Measurements from ENCODE around the gene ZNF441.
A peak's percentile ranks its signal among the peaks of the same experiment; 100 is the strongest.

The ZNF441 gene

DNA sequence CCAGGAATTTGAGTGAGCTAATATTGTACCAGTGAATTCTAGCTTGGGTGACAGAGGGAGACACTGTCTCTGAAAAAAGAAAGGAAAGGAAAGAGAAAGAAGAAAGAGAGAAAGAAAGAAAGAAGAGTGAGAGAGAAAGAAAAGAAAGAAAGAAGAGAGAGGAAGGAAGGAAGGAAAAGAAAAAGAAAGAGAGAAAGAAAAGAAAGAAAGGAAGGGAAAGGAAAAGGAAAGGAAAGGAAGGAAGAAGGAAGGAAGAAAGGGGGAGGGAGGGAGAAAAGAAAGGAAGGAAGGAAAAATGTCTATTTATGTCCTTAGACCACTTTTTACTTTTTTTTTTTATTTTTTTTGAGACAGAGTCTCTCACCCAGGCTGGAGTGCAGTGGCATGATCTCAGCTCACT, 26.1 kb downstream of the ZNF441 start:
- H3K4me3 ChIP-seq (ENCODE audit: low read depth, low read length) = no peak overlapping the region
- no peak for DNase-seq (ENCODE audit: low read depth)
- TF ChIP-seq, protein P1, sequence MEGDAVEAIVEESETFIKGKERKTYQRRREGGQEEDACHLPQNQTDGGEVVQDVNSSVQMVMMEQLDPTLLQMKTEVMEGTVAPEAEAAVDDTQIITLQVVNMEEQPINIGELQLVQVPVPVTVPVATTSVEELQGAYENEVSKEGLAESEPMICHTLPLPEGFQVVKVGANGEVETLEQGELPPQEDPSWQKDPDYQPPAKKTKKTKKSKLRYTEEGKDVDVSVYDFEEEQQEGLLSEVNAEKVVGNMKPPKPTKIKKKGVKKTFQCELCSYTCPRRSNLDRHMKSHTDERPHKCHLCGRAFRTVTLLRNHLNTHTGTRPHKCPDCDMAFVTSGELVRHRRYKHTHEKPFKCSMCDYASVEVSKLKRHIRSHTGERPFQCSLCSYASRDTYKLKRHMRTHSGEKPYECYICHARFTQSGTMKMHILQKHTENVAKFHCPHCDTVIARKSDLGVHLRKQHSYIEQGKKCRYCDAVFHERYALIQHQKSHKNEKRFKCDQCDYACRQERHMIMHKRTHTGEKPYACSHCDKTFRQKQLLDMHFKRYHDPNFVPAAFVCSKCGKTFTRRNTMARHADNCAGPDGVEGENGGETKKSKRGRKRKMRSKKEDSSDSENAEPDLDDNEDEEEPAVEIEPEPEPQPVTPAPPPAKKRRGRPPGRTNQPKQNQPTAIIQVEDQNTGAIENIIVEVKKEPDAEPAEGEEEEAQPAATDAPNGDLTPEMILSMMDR (IDR thresholded peaks at IDR 0.05; ENCODE audit: low read depth, low read length, missing control alignments) = no peak

- TF ChIP-seq, protein P1 (IDR thresholded peaks at IDR 0.05; ENCODE audit: low read depth, low read length, missing control alignments) = peak; percentile 83
- H3K4me3 ChIP-seq (ENCODE audit: low read depth, low read length) = peak overlapping the region; percentile 26
- DNase-seq (ENCODE audit: low read depth) = peak; percentile 65
Measured at GRCh38 chr19:11797491-11797890, 30.7 kb downstream of the ZNF441 start.

- TF ChIP-seq, protein P1 (IDR thresholded peaks at IDR 0.05; ENCODE audit: low read depth, low read length, missing control alignments) = peak; percentile 34
- H3K4me3 ChIP-seq (ENCODE audit: low read depth, low read length) = peak within 1 kb of the TSS; percentile 55
- DNase-seq (ENCODE audit: low read depth) = peak; percentile 75
Measured at GRCh38 chr19:11798391-11799330, 31.9 kb downstream of the ZNF441 start, which contains the start of gene ZNF491. Gene ZNF491 (plus strand): TSS chr19:11798523. CDS start chr19:11805954, 7,431 bp downstream.

- no peak for DNase-seq (ENCODE audit: low read depth)
- TF ChIP-seq, protein P1 (IDR thresholded peaks at IDR 0.05; ENCODE audit: low read depth, low read length, missing control alignments) = no peak
- H3K4me3 ChIP-seq (ENCODE audit: low read depth, low read length) = no peak overlapping the region
Measured at GRCh38 chr19:11806354-11807098, 39.7 kb downstream of the ZNF441 start.

DNA sequence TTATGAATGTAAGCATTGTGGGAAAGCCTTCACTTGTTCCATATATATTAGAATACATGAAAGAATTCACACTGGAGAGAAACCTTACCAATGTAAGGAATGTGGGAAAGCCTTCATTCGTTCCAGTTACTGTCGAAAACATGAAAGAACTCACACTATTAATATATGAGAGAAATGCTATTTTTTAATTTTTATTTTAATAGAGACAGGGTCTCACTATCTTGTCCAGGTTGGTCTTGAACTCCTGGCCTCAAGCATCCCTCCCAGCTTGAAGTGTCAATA, 40.2 kb downstream of the ZNF441 start:
- DNase-seq (ENCODE audit: low read depth) = no peak
- TF ChIP-seq, protein P1 (IDR thresholded peaks at IDR 0.05; ENCODE audit: low read depth, low read length, missing control alignments) = no peak

DNA sequence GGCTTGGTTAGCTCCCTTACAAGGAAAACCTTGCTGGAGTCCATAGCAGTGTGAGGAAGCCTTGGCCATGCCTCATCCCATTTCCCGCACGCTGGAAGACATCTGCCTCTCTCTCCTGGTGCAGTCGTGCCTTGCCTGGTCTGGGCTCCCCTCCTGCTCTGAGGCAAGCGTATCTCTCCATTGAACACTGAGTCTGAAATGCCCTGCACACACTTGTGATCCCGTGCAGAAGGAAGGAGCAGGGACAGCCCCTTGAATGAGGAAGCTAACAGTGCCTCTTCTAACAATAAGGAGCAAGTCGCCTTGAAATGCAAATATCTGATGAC, 46.9 kb downstream of the ZNF441 start:
- peak overlapping the region; percentile 84 for H3K4me3 ChIP-seq (ENCODE audit: low read depth, low read length)
- DNase-seq (ENCODE audit: low read depth) = no peak
- TF ChIP-seq, protein P1 (IDR thresholded peaks at IDR 0.05; ENCODE audit: low read depth, low read length, missing control alignments) = no peak

More for the DNA sequence above, 40.2 kb downstream of the ZNF441 start:
- H3K4me3 ChIP-seq (ENCODE audit: low read depth, low read length) = no peak overlapping the region

Measured in GM12864 (cell line).